ENCODE measurements around the gene HTR5A.

DNA sequence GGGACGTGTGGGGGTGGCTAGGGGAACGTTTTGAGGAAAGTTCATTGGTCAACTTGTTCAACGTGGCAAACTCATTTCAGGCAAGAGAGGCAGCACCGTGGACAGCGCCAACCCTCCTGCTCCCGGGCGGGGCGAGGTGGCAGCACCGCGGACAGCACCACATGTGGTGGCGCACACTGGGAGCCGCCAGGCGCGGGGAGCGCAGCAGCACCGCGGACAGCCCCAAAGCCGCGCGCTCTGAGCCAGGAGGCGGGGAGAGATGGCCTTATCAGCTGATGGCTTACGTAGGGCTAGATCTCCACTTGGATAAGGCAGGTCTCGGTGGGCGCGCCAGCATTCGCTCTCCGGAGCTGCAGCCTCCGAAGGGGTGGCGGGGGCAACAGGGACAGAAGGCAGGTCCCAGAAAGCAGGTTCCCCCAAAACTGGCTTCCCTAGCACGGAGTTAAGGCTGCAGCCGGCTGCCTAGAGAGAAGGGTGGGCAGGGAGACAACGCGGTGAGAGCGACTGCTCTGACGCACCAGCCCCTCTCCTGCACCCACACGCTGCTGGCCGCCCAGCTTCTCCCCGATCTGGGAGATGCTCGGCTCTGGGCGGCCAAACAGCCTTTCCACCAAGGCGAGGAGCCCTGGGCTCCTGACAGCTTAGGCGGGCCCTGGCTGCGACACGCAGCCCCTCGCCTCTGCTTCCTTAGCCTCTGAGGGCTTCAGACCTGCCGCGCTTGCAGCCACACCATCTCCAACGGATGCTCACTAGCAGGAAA, at the start of gene HTR5A:
- TF ChIP-seq, protein P1, sequence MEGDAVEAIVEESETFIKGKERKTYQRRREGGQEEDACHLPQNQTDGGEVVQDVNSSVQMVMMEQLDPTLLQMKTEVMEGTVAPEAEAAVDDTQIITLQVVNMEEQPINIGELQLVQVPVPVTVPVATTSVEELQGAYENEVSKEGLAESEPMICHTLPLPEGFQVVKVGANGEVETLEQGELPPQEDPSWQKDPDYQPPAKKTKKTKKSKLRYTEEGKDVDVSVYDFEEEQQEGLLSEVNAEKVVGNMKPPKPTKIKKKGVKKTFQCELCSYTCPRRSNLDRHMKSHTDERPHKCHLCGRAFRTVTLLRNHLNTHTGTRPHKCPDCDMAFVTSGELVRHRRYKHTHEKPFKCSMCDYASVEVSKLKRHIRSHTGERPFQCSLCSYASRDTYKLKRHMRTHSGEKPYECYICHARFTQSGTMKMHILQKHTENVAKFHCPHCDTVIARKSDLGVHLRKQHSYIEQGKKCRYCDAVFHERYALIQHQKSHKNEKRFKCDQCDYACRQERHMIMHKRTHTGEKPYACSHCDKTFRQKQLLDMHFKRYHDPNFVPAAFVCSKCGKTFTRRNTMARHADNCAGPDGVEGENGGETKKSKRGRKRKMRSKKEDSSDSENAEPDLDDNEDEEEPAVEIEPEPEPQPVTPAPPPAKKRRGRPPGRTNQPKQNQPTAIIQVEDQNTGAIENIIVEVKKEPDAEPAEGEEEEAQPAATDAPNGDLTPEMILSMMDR (IDR thresholded peaks at IDR 0.05; ENCODE audit: borderline replicate concordance, extremely low read depth, low read length, poor library complexity, severe bottlenecking): peak; percentile 39
- TF ChIP-seq EZH2 (IDR thresholded peaks at IDR 0.05; ENCODE audit: borderline replicate concordance, low read depth, low read length, severe bottlenecking): no peak
